Thoracic aorta (tissue), 2 donors: Measurements from ENCODE around the gene GIGYF2. TPM values are rescaled to one million over a fixed set of nuclear protein-coding genes. Genes with fewer than 3 reads are reported as not detected.

ENCODE experiments used
- ATAC-seq: fragments of 150-250 bp; one replicate; pipeline ENCODE4 v1.8.0; 2017; ENCODE audit warnings: low read depth; ENCODE audit not compliant: insufficient number of reproducible peaks, low FRiP score
- DNase-seq: peaks from one replicate; pipeline ENCODE4 v3.0.0-alpha.2; 2020; ENCODE audit warnings: low spot score
- H3K27ac ChIP-seq, 2 donors: fragments of 200-600 bp; sonication (generic); 1 replicate in 1 of 2; 2 replicates in 1 of 2; pipeline ENCODE4 v1.5.1; 2016; ENCODE audit warnings: mild to moderate bottlenecking in 2 of 2, moderate library complexity in 2 of 2
- H3K27me3 ChIP-seq: fragments of 200-600 bp; sonication (generic); replicated peaks from 2 replicates; pipeline ENCODE4 v1.6.0; 2016; ENCODE audit warnings: mild to moderate bottlenecking; ENCODE audit not compliant: insufficient read depth
- H3K36me3 ChIP-seq: fragments of 200-600 bp; sonication (generic); one replicate; pipeline ENCODE4 v1.5.1; 2016
- H3K4me1 ChIP-seq, 2 donors: fragments of 200-600 bp; sonication (generic); 1 replicate in 1 of 2; 2 replicates in 1 of 2; pipeline versions ENCODE4 v1.5.1 to v1.6.0; 2016; ENCODE audit warnings: low read depth in 2 of 2, mild to moderate bottlenecking in 1 of 2; ENCODE audit not compliant: control insufficient read depth in 1 of 2
- H3K4me3 ChIP-seq: fragments of 200-600 bp; sonication (generic); 2 replicates; pipeline ENCODE4 v1.5.1; 2016; ENCODE audit warnings: mild to moderate bottlenecking
- H3K9me3 ChIP-seq: fragments of 200-600 bp; sonication (generic); 2 replicates; pipeline ENCODE4 v1.5.1; 2016
- CTCF ChIP-seq: fragments of 200-600 bp; sonication (generic); IDR thresholded peaks from one replicate; pipeline ENCODE4 v1.5.1; 2019; ENCODE audit warnings: antibody characterized with exemption
- total RNA-seq, 2 donors: library from RNA; depleted of rRNA; stranded (reverse); fragments of >200 nt; gene quantifications; one replicate each; pipeline versions ENCODE4 v1.1.0 to v1.2.3, GENCODE V29; 2016

The GIGYF2 gene
- total RNA-seq, 2 donors from 2014 or later: 54.7 to 121 TPM

- H3K27me3 ChIP-seq: no peaks in the 10 kb centered on the region
- H3K36me3 ChIP-seq: peaks cover 41% of the 10 kb centered on the region
- no peak for TF ChIP-seq CTCF
- no peak overlapping the region for H3K4me3 ChIP-seq
- no peaks in the 10 kb centered on the region for H3K4me1 ChIP-seq
- no peak for ATAC-seq
- DNase-seq: no peak
- no peak overlapping the region for H3K27ac ChIP-seq
- H3K9me3 ChIP-seq: no peaks in the 10 kb centered on the region
Observed at GRCh38 chr2:232831496-232831895, 134.4 kb downstream of the GIGYF2 start.

DNA sequence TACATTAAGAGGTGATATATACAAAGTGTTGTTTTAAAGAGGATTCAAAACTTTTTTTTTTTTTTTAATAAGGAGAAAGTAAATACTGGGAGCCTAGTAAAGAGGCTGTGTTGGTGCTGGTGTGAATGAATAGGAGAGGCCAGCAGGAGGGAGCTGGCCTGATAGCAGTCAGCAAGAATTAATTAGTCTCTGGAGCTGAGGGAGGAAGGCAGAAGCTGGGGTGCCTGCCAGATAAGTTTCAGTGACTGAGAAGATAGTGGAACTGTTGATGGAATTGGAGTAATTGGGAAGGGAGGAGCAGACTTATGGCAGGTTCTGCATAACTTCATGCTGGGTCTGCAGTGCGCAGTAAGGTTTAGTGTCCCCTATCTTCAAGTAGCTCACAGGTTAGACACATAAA lies 136.7 kb downstream of the GIGYF2 start:
- Histone ChIP-seq H3K27ac (no peak overlapping the region), H3K27me3 (no peaks in the 10 kb centered on the region), H3K9me3 (no peaks in the 10 kb centered on the region), H3K36me3 (peaks cover 44% of the 10 kb centered on the region), H3K4me3 (no peak overlapping the region), H3K4me1 (peaks cover 0 to 7% of the 10 kb centered on the region in 2 donors)
- no peak for TF ChIP-seq CTCF
- DNase-seq (no peak), ATAC-seq (no peak)

- DNase-seq (no peak), ATAC-seq (no peak)
- Histone ChIP-seq H3K9me3 (no peaks in the 10 kb centered on the region), H3K27me3 (no peaks in the 10 kb centered on the region), H3K4me3 (no peak overlapping the region), H3K4me1 (peaks cover 0 to 7% of the 10 kb centered on the region in 2 donors), H3K27ac (no peak overlapping the region), H3K36me3 (peaks cover 37% of the 10 kb centered on the region)
- TF ChIP-seq CTCF: no peak
Observed at GRCh38 chr2:232835687-232836208, 138.6 kb downstream of the GIGYF2 start.

DNA sequence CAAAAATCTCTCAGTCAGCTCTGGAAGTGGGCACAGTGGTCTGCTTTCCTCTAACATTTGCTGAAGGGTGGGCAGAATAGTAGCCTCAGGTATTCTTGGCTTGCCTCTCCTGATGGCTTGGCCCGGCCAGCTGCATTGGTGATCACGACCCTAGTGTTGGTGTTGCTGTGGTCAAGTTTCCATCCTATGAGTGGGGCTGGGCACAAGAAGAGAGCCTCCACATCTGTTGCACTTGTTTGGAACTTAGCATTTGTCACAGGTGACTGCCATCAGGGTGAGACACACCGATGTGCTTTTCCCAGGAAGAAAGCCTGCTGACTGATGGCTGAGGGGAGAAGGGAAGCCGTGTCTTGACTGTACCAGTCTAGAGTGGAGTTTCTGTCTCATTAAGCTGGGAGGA lies 139.8 kb downstream of the GIGYF2 start:
- Histone ChIP-seq H3K36me3 (peaks cover 28% of the 10 kb centered on the region), H3K4me3 (no peak overlapping the region), H3K4me1 (peaks cover 0 to 7% of the 10 kb centered on the region in 2 donors), H3K9me3 (no peaks in the 10 kb centered on the region), H3K27me3 (no peaks in the 10 kb centered on the region), H3K27ac (no peak overlapping the region)
- DNase-seq (no peak), ATAC-seq (no peak)
- TF ChIP-seq CTCF: no peak

GRCh38 chr2:232838406-232838874 lies 141.3 kb downstream of the GIGYF2 start:
- Histone ChIP-seq H3K36me3 (peaks cover 27% of the 10 kb centered on the region), H3K27me3 (no peaks in the 10 kb centered on the region), H3K9me3 (no peaks in the 10 kb centered on the region), H3K4me3 (no peak overlapping the region), H3K27ac (no peak overlapping the region), H3K4me1 (peaks cover 0 to 7% of the 10 kb centered on the region in 2 donors)
- TF ChIP-seq CTCF: no peak
- DNase-seq: no peak
- ATAC-seq: no peak
